Naive B cell (primary cell): ENCODE data around the gene AIMP2. TPM values are rescaled to one million over a fixed set of nuclear protein-coding genes. Genes with fewer than 3 reads are reported as not detected.
A peak's percentile ranks its signal among the peaks of the same experiment; 100 is the strongest.

ENCODE experiments used
- ATAC-seq, 2 donors: fragments of 150-1000 bp; cut with Tn5 transposase; 2 replicates each; pipeline ENCODE4 v1.10.0; 2021; ENCODE audit warnings: low read depth in 2 of 2, mild to moderate bottlenecking in 2 of 2, moderate library complexity in 2 of 2
- DNase-seq: peaks from one replicate; pipeline ENCODE4 v3.0.0; 2022
- H3K27ac Mint-ChIP-seq, 6 donors: one replicate each; pipeline ENCODE4 v1.8.0; 2020 to 2022; ENCODE audit warnings: mild to moderate bottlenecking in 6 of 6, mixed read lengths in 6 of 6, moderate library complexity in 5 of 6, inconsistent platforms in 2 of 6
- H3K27me3 Mint-ChIP-seq, 3 donors: one replicate each; pipeline ENCODE4 v1.8.0; 2021 to 2022; ENCODE audit warnings: mixed read lengths in 3 of 3, mild to moderate bottlenecking in 1 of 3
- H3K36me3 Mint-ChIP-seq, 2 donors: one replicate each; pipeline ENCODE4 v1.8.0; 2020 to 2022; ENCODE audit warnings: mixed read lengths in 2 of 2, inconsistent platforms in 1 of 2, mild to moderate bottlenecking in 1 of 2
- H3K4me1 Mint-ChIP-seq, 3 donors: one replicate each; pipeline ENCODE4 v1.8.0; 2020 to 2022; ENCODE audit warnings: mixed read lengths in 3 of 3, inconsistent platforms in 1 of 3, mild to moderate bottlenecking in 1 of 3, moderate library complexity in 1 of 3
- H3K4me3 Mint-ChIP-seq, 8 donors: one replicate each; pipeline ENCODE4 v1.8.0; 2020 to 2022; ENCODE audit warnings: mild to moderate bottlenecking in 8 of 8, mixed read lengths in 8 of 8, moderate library complexity in 8 of 8, inconsistent platforms in 2 of 8
- H3K9me3 Mint-ChIP-seq, 7 donors: one replicate each; pipeline ENCODE4 v1.8.0; 2020 to 2022; ENCODE audit warnings: mixed read lengths in 7 of 7, mild to moderate bottlenecking in 5 of 7, inconsistent platforms in 2 of 7, moderate library complexity in 1 of 7
- polyA plus RNA-seq, 6 donors: library from polyadenylated mRNA; unstranded; fragments of 300-500 nt; fragmentation: Illumina TruSeq; gene quantifications; one replicate each; pipeline ENCODE4 v1.2.3, GENCODE V29; 2021; ENCODE audit warnings: low read depth in 6 of 6

AIMP2 gene
- polyA plus RNA-seq, 6 donors from 2014 or later, result 14.2 to 24.3 (median 17.1) TPM

DNA sequence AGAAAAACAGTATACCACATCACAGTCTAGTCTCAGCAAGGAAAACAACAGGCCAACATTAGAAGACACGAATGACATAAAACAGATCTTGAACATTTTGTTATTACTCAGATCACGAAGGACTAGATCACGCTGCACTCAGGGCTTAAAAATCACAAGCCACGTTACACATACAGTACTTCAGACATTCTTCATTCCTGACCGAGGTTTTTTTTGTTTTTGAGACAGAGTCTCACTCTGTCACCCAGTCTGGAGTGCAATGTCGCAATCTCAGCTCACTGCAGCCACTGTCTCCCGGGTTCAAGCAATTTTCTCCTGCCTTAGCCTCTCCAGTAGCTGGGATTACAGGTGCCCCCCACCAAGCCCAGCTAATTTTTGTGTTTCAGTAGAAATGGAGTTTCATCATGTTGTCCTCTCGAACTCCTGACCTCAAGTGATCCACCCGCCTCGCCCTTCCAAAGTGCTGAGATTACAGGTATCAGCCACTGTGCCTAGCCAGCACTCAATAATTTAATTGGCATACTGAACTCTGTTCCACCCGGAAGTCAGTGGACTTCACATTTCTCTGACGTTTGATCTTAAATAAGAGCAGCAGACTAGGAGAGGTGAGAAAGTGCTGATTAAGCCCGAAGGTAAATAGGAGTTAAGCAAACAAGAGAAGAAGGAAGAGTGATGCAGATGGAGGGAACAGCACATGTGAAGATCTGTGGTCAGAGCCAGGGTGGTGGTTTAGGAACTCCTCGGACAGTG is 3.5 kb downstream of the AIMP2 start:
- Mint-ChIP-seq H3K9me3 (no peaks in the 10 kb centered on the region), H3K4me3 (no peak overlapping the region), H3K4me1 (peaks cover 13 to 27% (median 16%) of the 10 kb centered on the region in 3 donors), H3K27me3 (no peaks in the 10 kb centered on the region), H3K36me3 (no peaks in the 10 kb centered on the region), H3K27ac (peak overlapping the region in 3 of 6 donors; percentile 66 to 90 (median 76))
- DNase-seq, result no peak
- no peak for ATAC-seq

DNA sequence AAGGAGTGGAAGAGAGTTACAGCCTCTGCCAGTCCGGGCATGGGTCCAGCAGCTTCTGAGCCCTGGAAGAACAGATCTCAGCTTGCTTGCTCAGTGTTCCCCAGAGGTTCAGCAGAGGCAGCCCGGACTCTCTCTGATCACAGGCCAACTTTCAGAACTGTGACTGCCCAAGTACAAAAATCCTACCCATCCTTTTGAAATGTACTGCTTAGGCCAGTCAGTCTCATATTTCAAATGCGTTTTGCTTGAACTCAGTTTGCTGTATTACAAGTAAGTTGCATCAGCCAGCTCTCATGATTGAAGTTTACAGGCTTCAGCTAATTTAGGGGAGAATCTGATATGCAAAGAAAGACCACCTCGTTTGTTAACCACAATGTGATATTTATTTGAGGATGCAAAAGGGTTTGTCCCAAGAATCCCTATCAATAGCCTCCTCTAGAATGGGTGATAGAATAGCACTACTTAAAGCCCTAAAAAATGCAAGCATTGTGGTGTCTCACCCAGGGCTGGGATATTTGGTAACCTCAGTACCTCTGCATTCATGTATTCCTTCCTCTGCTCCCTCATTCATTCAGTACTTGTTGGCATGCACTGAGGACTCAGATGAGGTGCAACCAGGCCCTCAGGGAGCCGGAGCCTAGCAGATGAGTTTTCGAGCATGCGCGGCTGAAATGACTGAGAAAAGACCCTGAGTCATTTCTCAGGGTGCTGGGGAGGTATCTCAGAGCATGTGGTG is 7.0 kb downstream of the AIMP2 start:
- no peaks in the 10 kb centered on the region for H3K27me3 Mint-ChIP-seq
- H3K4me1 Mint-ChIP-seq, result peaks cover 4 to 9% (median 4%) of the 10 kb centered on the region in 3 donors
- no peak for ATAC-seq
- no peaks in the 10 kb centered on the region for H3K36me3 Mint-ChIP-seq
- H3K27ac Mint-ChIP-seq, result peak overlapping the region in 1 of 6 donors; percentile 78
- H3K4me3 Mint-ChIP-seq, result no peak overlapping the region
- no peak for DNase-seq
- no peaks in the 10 kb centered on the region for H3K9me3 Mint-ChIP-seq

DNA sequence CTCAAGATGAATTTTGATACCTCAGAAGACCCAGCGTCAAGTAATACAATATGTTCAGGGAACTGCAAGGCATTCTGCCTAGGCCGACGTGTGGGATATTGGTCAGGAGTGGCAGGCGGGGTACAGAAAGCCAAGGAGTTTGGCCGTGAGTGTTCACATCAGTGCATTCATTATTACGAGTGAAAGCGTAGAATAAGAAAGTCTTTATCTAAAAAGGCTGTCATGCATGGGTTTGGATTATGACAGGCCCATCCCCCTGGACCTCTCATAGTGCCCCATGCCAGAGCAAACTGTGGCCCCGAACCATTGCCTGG is 7.5 kb downstream of the AIMP2 start:
- Mint-ChIP-seq H3K9me3 (no peaks in the 10 kb centered on the region), H3K36me3 (no peaks in the 10 kb centered on the region), H3K4me3 (no peak overlapping the region), H3K27ac (peak overlapping the region in 1 of 6 donors; percentile 78), H3K27me3 (no peaks in the 10 kb centered on the region), H3K4me1 (peaks cover 4 to 7% (median 4%) of the 10 kb centered on the region in 3 donors)
- no peak for DNase-seq
- ATAC-seq, result no peak

DNA sequence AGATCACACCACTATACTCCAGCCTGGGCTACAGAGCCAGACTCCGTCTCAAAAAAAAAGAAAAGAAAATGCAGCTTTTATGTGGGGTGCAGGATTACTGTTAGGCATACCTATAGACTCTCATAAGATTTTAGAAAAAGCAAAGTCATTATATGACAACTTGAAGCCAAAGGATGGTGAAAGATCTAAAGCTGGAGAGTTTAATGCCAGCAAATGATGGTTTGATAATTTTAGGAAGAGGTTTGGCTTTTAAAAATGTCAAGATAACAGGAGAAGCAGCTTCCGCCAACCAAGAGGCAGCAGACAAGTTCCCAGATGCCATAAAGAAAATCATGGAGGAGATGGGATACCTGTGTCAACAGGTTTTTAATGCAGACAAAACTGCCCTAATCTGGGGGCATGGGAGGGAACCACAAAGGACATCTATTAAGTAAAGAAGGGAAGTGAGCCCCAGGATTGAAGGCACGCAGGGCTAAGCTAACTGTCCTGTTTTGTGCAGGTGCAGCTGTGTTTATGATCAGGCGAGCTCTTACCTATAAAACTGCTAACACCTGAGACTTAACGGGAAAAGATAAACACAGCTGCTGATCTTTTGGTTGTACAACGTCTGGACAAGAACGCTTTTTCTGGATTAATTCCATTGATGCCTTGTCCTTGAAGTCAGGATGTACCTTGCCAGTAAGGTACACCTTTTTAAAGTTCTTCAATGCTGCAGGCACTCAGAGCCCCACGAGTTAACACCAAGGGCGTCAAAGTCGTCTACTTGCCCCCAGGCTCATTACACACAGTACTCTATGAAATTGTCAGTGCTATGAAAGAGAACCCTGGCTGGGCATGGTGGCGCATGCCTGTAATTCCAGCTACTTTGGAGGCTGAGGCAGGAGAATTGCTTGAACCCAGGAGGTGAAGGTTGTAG is 11.6 kb downstream of the AIMP2 start:
- ATAC-seq (no peak), DNase-seq (no peak)
- H3K27me3 Mint-ChIP-seq, result no peaks in the 10 kb centered on the region
- peaks cover 0 to under 1% (median 0%) of the 10 kb centered on the region in 3 donors for H3K4me1 Mint-ChIP-seq
- peak overlapping the region in 3 of 6 donors; percentile 49 to 69 (median 69) for H3K27ac Mint-ChIP-seq
- H3K36me3 Mint-ChIP-seq, result peaks cover 15 to 18% of the 10 kb centered on the region in 2 donors
- no peak overlapping the region for H3K4me3 Mint-ChIP-seq
- H3K9me3 Mint-ChIP-seq, result no peaks in the 10 kb centered on the region

DNA sequence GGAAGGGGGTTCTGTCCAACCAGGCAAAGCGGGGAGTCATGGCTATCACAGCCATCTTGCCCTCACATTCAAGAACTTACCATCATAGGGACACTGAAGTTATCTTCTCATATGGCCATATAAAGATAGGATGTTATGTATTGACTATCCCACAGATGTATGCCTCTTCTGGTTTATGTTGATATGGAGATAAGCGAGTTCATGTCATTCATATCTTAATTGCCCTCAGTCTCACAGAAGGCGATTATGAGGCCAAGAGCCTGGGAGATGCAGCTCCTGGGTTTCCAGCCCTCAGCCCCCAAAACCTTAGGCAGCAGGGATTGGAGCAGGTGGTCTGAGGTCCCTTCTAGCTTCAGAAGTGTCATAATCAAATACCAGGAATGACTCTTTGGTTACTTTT is 13.6 kb downstream of the AIMP2 start:
- no peak for ATAC-seq
- DNase-seq, result no peak
- Mint-ChIP-seq H3K4me1 (peaks cover 16 to 18% (median 16%) of the 10 kb centered on the region in 3 donors), H3K27ac (peak overlapping the region in 2 of 6 donors; percentile 11 to 36), H3K27me3 (no peaks in the 10 kb centered on the region), H3K36me3 (peaks cover 15 to 18% of the 10 kb centered on the region in 2 donors), H3K4me3 (peak overlapping the region in 1 of 8 donors; percentile 20), H3K9me3 (no peaks in the 10 kb centered on the region)

DNA sequence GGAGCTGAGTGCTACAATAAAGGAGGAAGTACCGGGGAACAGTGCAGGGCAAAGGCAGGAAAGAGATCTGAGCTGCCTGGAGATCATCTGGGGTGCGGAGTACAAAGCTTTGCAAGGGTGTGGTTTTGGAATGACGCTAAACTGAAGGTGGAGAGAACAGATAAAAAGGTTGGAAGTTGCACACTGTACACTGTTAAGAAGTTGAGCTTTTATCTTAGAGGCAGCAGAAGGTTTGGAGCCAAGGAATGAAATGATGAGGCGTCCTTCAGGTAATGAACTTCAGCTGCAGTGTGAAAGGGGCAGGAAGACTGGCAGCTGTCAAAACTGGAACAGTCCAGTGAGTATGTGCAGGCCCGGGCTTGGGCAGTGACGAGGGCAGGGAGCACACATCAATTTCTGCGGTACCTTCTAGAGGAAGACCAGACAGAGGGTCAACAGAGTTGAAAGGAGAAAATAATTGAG is 14.9 kb downstream of the AIMP2 start:
- Mint-ChIP-seq H3K27me3 (no peaks in the 10 kb centered on the region), H3K9me3 (no peaks in the 10 kb centered on the region), H3K27ac (peak overlapping the region in 5 of 6 donors; percentile 30 to 90 (median 55)), H3K4me3 (peak overlapping the region in 1 of 8 donors; percentile 17), H3K36me3 (peaks cover 18 to 23% of the 10 kb centered on the region in 2 donors), H3K4me1 (peaks cover 16 to 18% (median 16%) of the 10 kb centered on the region in 3 donors)
- ATAC-seq, result no peak
- DNase-seq, result no peak

DNA sequence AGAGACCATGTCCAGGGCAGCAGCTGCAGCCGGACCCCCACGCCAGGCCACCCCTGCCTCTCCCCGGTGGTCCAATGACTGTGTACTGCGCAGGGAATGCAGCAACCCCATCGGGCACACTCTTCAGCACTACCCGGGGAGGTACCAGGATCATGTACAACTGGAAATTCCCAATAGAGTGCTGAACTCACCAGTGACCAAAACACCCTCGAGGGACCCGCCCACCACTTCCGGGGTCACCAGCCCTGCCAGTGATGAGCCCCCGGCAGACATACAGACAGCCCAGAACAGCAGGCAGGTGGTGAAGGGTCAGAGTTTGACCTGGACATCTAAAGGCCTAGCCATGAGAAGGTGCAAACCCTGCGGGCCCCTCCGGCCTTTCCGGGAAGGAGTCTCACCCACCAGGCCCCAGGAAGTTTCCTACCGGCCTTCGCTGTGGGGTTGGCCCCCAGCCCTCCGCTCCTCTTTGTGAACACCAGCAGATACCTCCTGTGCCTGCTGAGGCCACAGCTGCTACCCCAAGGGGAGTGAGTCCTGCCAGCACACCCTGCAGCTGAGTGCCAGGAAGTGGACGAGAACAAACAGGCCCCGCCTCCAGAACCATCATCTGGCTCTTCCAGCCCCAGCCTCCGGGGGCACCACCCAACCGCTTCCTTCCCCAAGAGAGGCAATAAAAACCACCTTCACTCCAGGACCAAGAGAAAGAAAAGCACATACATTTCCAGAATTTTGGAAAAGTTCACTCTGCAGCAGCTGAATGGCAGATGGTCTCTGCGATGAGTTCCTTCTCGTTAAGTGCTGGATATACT is 17.1 kb downstream of the AIMP2 start:
- peak; percentile 56 for DNase-seq
- ATAC-seq, result peak; percentile 99
- Mint-ChIP-seq H3K27ac (peak overlapping the region; percentile 81 to 97 (median 94)), H3K4me3 (peak overlapping the region; percentile 65 to 88 (median 82)), H3K9me3 (no peaks in the 10 kb centered on the region), H3K4me1 (peaks cover 16 to 18% (median 16%) of the 10 kb centered on the region in 3 donors), H3K36me3 (peaks cover 18 to 23% of the 10 kb centered on the region in 2 donors), H3K27me3 (no peaks in the 10 kb centered on the region)

DNA sequence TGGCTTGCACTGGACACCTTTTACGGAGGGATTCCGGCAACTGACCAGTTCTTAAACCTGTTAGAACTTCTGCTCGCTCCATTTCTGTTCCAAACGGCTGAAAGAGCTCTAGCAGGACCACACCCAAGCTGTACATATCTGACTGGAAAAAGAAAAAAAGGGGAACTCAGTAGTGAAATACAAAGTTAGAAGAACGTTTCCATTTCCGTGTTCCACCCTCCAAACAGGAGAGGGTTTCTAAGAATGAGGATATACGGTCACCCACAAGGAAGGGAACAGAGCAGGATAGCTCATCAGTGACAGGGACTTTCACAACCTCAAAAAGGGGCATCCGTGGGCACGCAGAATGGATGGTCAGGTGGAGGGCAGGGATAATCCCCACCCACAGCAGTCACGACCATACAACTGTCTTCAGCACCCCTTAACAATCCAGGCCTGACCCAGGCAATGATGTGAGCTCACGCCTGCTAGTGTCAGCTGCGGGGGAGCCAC is 17.8 kb downstream of the AIMP2 start:
- peaks cover 18 to 21% (median 19%) of the 10 kb centered on the region in 3 donors for H3K4me1 Mint-ChIP-seq
- ATAC-seq (peak; percentile 20 to 21), DNase-seq (no peak)
- no peaks in the 10 kb centered on the region for H3K9me3 Mint-ChIP-seq
- peaks cover 22 to 23% of the 10 kb centered on the region in 2 donors for H3K36me3 Mint-ChIP-seq
- H3K27me3 Mint-ChIP-seq, result no peaks in the 10 kb centered on the region
- H3K27ac Mint-ChIP-seq, result peak overlapping the region; percentile 81 to 97 (median 94)
- H3K4me3 Mint-ChIP-seq, result peak overlapping the region; percentile 65 to 88 (median 82)

DNA sequence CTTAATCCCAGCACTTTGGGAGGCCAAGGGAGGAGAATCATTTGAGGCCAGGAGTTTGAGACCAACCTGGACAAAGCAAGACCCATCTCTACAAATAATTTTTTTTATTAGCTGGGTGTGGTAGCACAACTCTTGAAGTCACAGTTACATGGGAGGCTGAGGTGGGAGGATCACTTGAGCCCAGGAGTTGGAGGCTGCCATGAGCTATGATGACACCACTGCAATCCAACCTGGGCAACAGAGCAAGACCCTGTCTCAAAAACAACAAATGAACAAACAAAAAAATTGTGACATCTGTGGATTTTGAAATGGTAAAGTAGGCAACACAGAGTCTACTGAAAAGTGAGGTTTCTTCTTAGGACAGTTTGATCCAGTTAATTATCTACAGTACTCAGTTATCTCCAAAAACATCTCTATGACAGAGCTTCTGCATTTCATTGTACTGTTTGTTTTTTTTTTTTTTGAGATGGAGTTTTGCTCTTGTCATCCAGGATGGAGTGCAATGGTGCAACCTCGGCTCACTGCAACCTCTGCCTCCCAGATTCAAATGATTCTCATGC is 18.8 kb downstream of the AIMP2 start:
- no peak for DNase-seq
- ATAC-seq, result no peak
- no peaks in the 10 kb centered on the region for H3K9me3 Mint-ChIP-seq
- H3K27me3 Mint-ChIP-seq, result no peaks in the 10 kb centered on the region
- peak overlapping the region in 4 of 6 donors; percentile 27 to 93 (median 64) for H3K27ac Mint-ChIP-seq
- peak overlapping the region in 1 of 8 donors; percentile 66 for H3K4me3 Mint-ChIP-seq
- H3K4me1 Mint-ChIP-seq, result peaks cover 18 to 21% (median 19%) of the 10 kb centered on the region in 3 donors
- peaks cover 21 to 23% of the 10 kb centered on the region in 2 donors for H3K36me3 Mint-ChIP-seq

DNA sequence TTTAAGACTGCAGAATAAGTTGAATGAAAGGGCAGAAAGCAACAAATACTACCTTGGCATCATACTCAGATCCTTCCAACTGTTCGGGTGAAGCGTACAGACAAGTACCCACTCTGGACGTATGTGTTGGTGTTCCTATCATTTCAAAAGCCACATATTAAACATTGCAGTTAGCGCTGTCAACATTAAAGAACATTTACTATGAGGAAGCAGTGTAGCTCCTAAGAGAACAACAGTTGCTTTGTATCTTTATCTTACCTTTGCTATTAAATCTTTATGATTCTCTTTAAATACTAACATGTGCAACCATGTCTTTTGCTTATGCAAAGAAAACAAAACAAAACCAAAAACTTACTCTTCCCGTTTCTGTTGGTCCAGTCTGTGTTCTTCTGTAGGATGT is 19.5 kb downstream of the AIMP2 start:
- H3K36me3 Mint-ChIP-seq, result peaks cover 15 to 17% of the 10 kb centered on the region in 2 donors
- no peaks in the 10 kb centered on the region for H3K27me3 Mint-ChIP-seq
- no peaks in the 10 kb centered on the region for H3K9me3 Mint-ChIP-seq
- no peak overlapping the region for H3K4me3 Mint-ChIP-seq
- H3K27ac Mint-ChIP-seq, result peak overlapping the region in 1 of 6 donors; percentile 20
- ATAC-seq (no peak), DNase-seq (no peak)
- H3K4me1 Mint-ChIP-seq, result peaks cover 18 to 21% (median 19%) of the 10 kb centered on the region in 3 donors

DNA sequence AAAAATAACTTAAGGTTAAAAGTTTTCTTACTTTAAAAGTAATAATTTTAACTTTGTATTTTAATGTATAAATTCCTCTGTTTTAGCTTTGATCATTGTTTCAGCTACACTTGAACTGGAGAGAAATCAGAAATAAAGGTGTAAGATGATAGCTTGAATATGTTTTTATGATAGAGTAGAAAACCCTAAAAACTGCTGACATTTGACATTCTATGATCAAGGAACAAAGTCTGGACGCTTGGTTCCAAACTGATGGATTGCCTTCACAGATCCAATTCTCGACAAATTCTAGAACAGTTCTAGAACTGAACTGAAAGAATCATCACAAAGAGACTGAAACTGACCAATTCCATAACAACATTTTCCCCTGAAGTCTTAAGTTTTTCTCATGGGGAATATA is 21.9 kb downstream of the AIMP2 start, which contains the start of gene ANKRD61:
Gene ANKRD61 (plus strand): TSS at position 389 of the 400 bp plus-strand sequence. CDS start 0 bp downstream, at position 389.
- peak within 1 kb of the TSS; percentile 26 to 81 (median 50) for H3K27ac Mint-ChIP-seq
- no peak for DNase-seq
- H3K27me3 Mint-ChIP-seq, result no peaks in the 10 kb centered on the region
- H3K9me3 Mint-ChIP-seq, result no peaks in the 10 kb centered on the region
- H3K36me3 Mint-ChIP-seq, result peaks cover 12 to 13% of the 10 kb centered on the region in 2 donors
- no peak within 1 kb of the TSS for H3K4me3 Mint-ChIP-seq
- ATAC-seq, result no peak
- H3K4me1 Mint-ChIP-seq, result peaks cover 14 to 24% (median 18%) of the 10 kb centered on the region in 3 donors

DNA sequence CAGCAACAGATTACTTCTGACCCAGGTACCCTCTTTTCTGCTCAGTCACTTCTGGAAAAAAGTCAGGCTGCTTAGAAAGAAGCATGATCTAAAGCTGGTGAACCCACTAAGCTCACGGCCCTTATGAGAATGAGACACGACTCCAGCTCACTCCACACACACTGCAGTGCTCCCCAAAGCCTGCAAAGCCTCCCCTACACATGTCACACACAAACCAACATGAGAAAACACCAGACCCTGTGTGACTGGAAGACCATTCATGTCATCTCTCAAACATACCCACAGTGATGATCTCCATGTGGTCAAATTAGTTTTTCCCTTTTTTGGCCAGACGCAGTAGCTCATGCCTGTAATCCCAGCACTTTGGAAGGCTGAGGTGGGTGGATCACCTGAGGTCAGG is 22.5 kb downstream of the AIMP2 start:
- Mint-ChIP-seq H3K36me3 (peaks cover 12 to 13% of the 10 kb centered on the region in 2 donors), H3K27me3 (no peaks in the 10 kb centered on the region), H3K27ac (peak overlapping the region in 5 of 6 donors; percentile 28 to 81 (median 50)), H3K9me3 (no peaks in the 10 kb centered on the region), H3K4me1 (peaks cover 8 to 18% (median 12%) of the 10 kb centered on the region in 3 donors), H3K4me3 (no peak overlapping the region)
- ATAC-seq, result no peak
- DNase-seq, result no peak
